ENCODE measurements around the gene ISG15. TPM values are rescaled to one million over a fixed set of nuclear protein-coding genes. Genes with fewer than 3 reads are reported as not detected.
"Not testable (repeated sequence)": the region's sequence is repeated elsewhere in the genome, so short reads cannot be mapped to it uniquely, and the experiment has no call there.

ISG15 gene
- total and polyA plus RNA-seq, 9 of the 15 experiments (the other 6 are each of a cell fraction or from before 2014, with no cell fraction given) = 0.40 to 58.3 (median 12.2) TPM

GRCh38 chr1:1017397-1018320, 4.4 kb downstream of the ISG15 start:
- ATAC-seq; H3K27me3 ChIP-seq (ENCODE audit: control insufficient read depth in 2 of 2, insufficient read depth in 2 of 2, low read length in 2 of 2); H3K9me1 ChIP-seq (ENCODE audit: control insufficient read depth, insufficient read depth, low read length); H3K4me3 ChIP-seq; BruUV-seq (replicated peaks); H3K9ac ChIP-seq (ENCODE audit: insufficient read depth in 1 of 2, low read depth in 2 of 2, low read length in 2 of 2); CTCF ChIA-PET (ENCODE audit: low intra/inter-chr PET ratio); H2AFZ ChIP-seq (ENCODE audit: low read depth, low read length); H3K4me2 ChIP-seq (ENCODE audit: insufficient read depth, low read length); H3K9me3 ChIP-seq (replicated peaks; ENCODE audit: control insufficient read depth, insufficient read depth, low read depth, low read length); FAIRE-seq; H3K27ac ChIP-seq (ENCODE audit: extremely low read depth, low read depth, low read length); DNase-seq (ENCODE audit: extremely low read depth in 1 of 4, low spot score in 3 of 4); in situ Hi-C loops (cut with MboI); H4K20me1 ChIP-seq (replicated peaks; ENCODE audit: control insufficient read depth, insufficient read depth, low read length); intact Hi-C loops (cut with micrococcal nuclease): not testable (repeated sequence)
- 73% methylated on average over 17 of the region's 17 CpGs for WGBS (ENCODE audit: insufficient coverage, low coverage, missing lambda C conversion rate)
- Histone ChIP-seq H3K4me1 (replicated peaks in 1 of 2; ENCODE audit: control insufficient read depth in 2 of 2, insufficient read depth in 2 of 2, low read length in 2 of 2) (peaks cover 25 to 64% of the 10 kb centered on the region in 2 experiments), H3K79me2 (ENCODE audit: control insufficient read depth, insufficient read depth, low read length) (peaks cover 22% of the 10 kb centered on the region), H3K36me3 (ENCODE audit: control insufficient read depth, insufficient read depth, low read length) (peaks cover 12% of the 10 kb centered on the region; the same call in 1 of the 3 replicates)
- POLR2A ChIA-PET = interaction anchor here (1.1 kb wide), 1 partner anchor 10 kb away, joined by 5 read pairs; no protein-coding TSS in a partner anchor
- peak; percentile 50 for TF ChIP-seq NFYB (IDR thresholded peaks at IDR 0.05; ENCODE audit: extremely low read depth, insufficient read length)

DNA sequence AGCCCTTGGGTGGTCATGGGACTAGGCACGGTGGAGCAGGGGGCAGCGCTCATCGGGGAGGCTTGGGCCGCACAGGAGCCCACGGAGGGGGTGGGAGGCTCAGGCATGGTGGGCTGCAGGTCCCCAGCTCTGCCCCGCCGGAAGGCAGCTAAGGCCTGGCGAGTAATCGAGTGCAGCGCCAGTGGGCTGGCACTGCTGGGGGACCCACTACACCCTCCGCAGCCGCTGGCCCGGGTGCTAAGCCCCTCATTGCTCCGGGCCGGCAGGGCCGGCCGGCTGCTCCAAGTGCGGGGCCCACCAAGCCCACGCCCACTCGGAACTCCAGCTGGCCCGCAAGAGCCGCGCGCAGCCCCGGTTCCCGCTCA, 5.0 kb downstream of the ISG15 start:
- H3K79me2 ChIP-seq (ENCODE audit: control insufficient read depth, insufficient read depth, low read length) = peaks cover 26% of the 10 kb centered on the region
- FAIRE-seq; in situ Hi-C loops (cut with MboI); H3K4me3 ChIP-seq; ATAC-seq; H3K27me3 ChIP-seq (ENCODE audit: control insufficient read depth in 2 of 2, insufficient read depth in 2 of 2, low read length in 2 of 2); CTCF ChIA-PET (ENCODE audit: low intra/inter-chr PET ratio); H3K4me2 ChIP-seq (ENCODE audit: insufficient read depth, low read length); H3K9me3 ChIP-seq (replicated peaks; ENCODE audit: control insufficient read depth, insufficient read depth, low read depth, low read length); H3K9me1 ChIP-seq (ENCODE audit: control insufficient read depth, insufficient read depth, low read length); intact Hi-C loops (cut with micrococcal nuclease); H3K27ac ChIP-seq (ENCODE audit: extremely low read depth, low read depth, low read length); DNase-seq (ENCODE audit: extremely low read depth in 1 of 4, low spot score in 3 of 4); H3K9ac ChIP-seq (ENCODE audit: insufficient read depth in 1 of 2, low read depth in 2 of 2, low read length in 2 of 2); BruUV-seq (replicated peaks); H4K20me1 ChIP-seq (replicated peaks; ENCODE audit: control insufficient read depth, insufficient read depth, low read length); H2AFZ ChIP-seq (ENCODE audit: low read depth, low read length): not testable (repeated sequence)
- 97% methylated on average over 18 of the region's 26 CpGs for WGBS (ENCODE audit: insufficient coverage, low coverage, missing lambda C conversion rate)
- peaks cover 25 to 68% of the 10 kb centered on the region in 2 experiments for H3K4me1 ChIP-seq (replicated peaks in 1 of 2; ENCODE audit: control insufficient read depth in 2 of 2, insufficient read depth in 2 of 2, low read length in 2 of 2)
- POLR2A ChIA-PET = interaction anchor here (1.1 kb wide), 1 partner anchor 11 kb away, joined by 5 read pairs; no protein-coding TSS in a partner anchor
- H3K36me3 ChIP-seq (ENCODE audit: control insufficient read depth, insufficient read depth, low read length) = peaks cover 18% of the 10 kb centered on the region; the same call in 1 of the 3 replicates
